OCI-LY7 (cell line): Measurements from ENCODE around the gene TTC39A.

Source experiments
- EZH2phosphoT487 ChIP-seq: fragments of 200-600 bp; sonication (generic); IDR thresholded peaks from 2 replicates; pipeline ENCODE4 v1.6.1; 2018; ENCODE audit warnings: low read depth, borderline replicate concordance, mild to moderate bottlenecking, mixed run types, antibody characterized with exemption, low read length, moderate library complexity, mixed read lengths
- TF ChIP-seq, protein P1 (sequence below): fragments of 200-600 bp; sonication (generic); conservative IDR thresholded peaks from 2 replicates; pipeline ENCODE4 v1.5.1; 2014; ENCODE audit warnings: mild to moderate bottlenecking, antibody characterized with exemption, low read length, moderate library complexity, mixed read lengths

DNA sequence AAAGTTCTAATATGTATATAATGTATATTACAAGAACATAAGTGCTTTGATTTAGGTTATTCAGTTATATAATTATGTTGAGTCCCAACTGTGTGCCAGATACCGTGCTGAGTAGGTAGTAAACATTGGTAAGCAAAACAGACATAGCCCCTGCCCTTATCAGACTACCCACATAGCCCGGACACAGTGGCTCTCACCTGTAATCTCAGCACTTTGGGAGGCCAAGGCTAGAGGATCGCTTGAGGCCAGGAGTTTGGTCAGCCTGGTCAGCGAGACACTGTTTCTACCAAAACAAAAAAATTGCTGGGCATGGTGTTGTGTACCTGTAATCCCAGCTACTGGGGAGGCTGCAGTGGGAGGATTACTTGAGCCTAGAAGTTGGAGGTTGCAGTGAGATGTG lies 63.6 kb downstream of the TTC39A start:
- TF ChIP-seq, protein P1, sequence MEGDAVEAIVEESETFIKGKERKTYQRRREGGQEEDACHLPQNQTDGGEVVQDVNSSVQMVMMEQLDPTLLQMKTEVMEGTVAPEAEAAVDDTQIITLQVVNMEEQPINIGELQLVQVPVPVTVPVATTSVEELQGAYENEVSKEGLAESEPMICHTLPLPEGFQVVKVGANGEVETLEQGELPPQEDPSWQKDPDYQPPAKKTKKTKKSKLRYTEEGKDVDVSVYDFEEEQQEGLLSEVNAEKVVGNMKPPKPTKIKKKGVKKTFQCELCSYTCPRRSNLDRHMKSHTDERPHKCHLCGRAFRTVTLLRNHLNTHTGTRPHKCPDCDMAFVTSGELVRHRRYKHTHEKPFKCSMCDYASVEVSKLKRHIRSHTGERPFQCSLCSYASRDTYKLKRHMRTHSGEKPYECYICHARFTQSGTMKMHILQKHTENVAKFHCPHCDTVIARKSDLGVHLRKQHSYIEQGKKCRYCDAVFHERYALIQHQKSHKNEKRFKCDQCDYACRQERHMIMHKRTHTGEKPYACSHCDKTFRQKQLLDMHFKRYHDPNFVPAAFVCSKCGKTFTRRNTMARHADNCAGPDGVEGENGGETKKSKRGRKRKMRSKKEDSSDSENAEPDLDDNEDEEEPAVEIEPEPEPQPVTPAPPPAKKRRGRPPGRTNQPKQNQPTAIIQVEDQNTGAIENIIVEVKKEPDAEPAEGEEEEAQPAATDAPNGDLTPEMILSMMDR: no peak
- no peak for TF ChIP-seq EZH2phosphoT487
